Keratinocyte (primary cell): ENCODE results near the gene KHDRBS1. TPM values are rescaled to one million over a fixed set of nuclear protein-coding genes. Genes with fewer than 3 reads are reported as not detected.

Experiments
- DNase-seq: peaks from one replicate; pipeline ENCODE4 v3.0.0-alpha.2; 2011; ENCODE audit warnings: low read depth, missing footprints, low spot score
- FAIRE-seq: peaks from 2 replicates; lab custom pipeline; 2011; peaks lifted over from hg19 to GRCh38; lab: Jason Lieb, UNC
- H2AFZ ChIP-seq: 2 replicates; pipeline ENCODE4 v1.6.0; 2012; ENCODE audit warnings: low read length, control low read depth, inconsistent platforms; ENCODE audit not compliant: control insufficient read depth
- H3K27ac ChIP-seq: 2 replicates; pipeline ENCODE4 v1.5.1; 2011; ENCODE audit warnings: low read length; ENCODE audit not compliant: control insufficient read depth, insufficient read depth
- H3K27me3 ChIP-seq: 3 replicates; pipeline ENCODE4 v1.6.0; 2011; ENCODE audit warnings: low read length; ENCODE audit not compliant: control insufficient read depth, insufficient read depth; ENCODE audit errors: extremely low read depth
- H3K36me3 ChIP-seq, 2 experiments: 2 replicates in 1 of 2; 3 replicates in 1 of 2; pipeline ENCODE4 v1.5.1; 2011; ENCODE audit warnings: low read length in 2 of 2, mild to moderate bottlenecking in 1 of 2; ENCODE audit not compliant: control insufficient read depth in 2 of 2, insufficient read depth in 2 of 2; ENCODE audit errors: extremely low read depth in 1 of 2
- H3K4me1 ChIP-seq: 3 replicates; pipeline ENCODE4 v1.5.1; 2011; ENCODE audit warnings: low read length; ENCODE audit not compliant: control insufficient read depth, insufficient read depth; ENCODE audit errors: extremely low read depth
- H3K4me2 ChIP-seq: 3 replicates; pipeline ENCODE4 v1.6.0; 2011; ENCODE audit warnings: low read depth, low read length; ENCODE audit not compliant: control insufficient read depth, insufficient read depth; ENCODE audit errors: extremely low read depth
- H3K4me3 ChIP-seq, 3 experiments: fragments of 200-600 bp in 1 of 3; sonication (generic) in 1 of 3; 2 replicates in 2 of 3; 3 replicates in 1 of 3; pipeline ENCODE4 v1.5.1; 2011 to 2016; ENCODE audit warnings: low read length in 3 of 3, mild to moderate bottlenecking in 3 of 3, control low read depth in 2 of 3, inconsistent platforms in 1 of 3, low read depth in 1 of 3, mixed read lengths in 1 of 3, mixed run types in 1 of 3, moderate library complexity in 1 of 3; ENCODE audit not compliant: control insufficient read depth in 2 of 3, insufficient read depth in 2 of 3; ENCODE audit errors: extremely low read depth in 1 of 3
- H3K79me2 ChIP-seq: 2 replicates; pipeline ENCODE4 v1.6.0; 2012; ENCODE audit warnings: low read length; ENCODE audit not compliant: control insufficient read depth, insufficient read depth
- H3K9ac ChIP-seq: 3 replicates; pipeline ENCODE4 v1.6.0; 2011; ENCODE audit warnings: low read length; ENCODE audit not compliant: control insufficient read depth, insufficient read depth; ENCODE audit errors: extremely low read depth
- H3K9me1 ChIP-seq: 3 replicates; pipeline ENCODE4 v1.6.0; 2011; ENCODE audit warnings: low read length; ENCODE audit not compliant: control insufficient read depth, insufficient read depth; ENCODE audit errors: extremely low read depth
- H3K9me3 ChIP-seq: 2 replicates; pipeline ENCODE4 v1.5.1; 2012; ENCODE audit warnings: low read depth, low read length; ENCODE audit not compliant: control insufficient read depth
- H4K20me1 ChIP-seq: 3 replicates; pipeline ENCODE4 v1.6.0; 2011; ENCODE audit warnings: low read length; ENCODE audit not compliant: control insufficient read depth, insufficient read depth; ENCODE audit errors: extremely low read depth
- CTCF ChIP-seq, 3 experiments: IDR thresholded peaks in 1 of 3; conservative IDR thresholded peaks in 1 of 3; optimal IDR thresholded peaks in 1 of 3; 2 replicates in 2 of 3; 3 replicates in 1 of 3; pipeline versions ENCODE3 to v1.5.1; 2011; ENCODE audit warnings: low read length in 3 of 3, mild to moderate bottlenecking in 3 of 3, moderate library complexity in 2 of 3, control low read depth in 1 of 3, inconsistent platforms in 1 of 3; ENCODE audit not compliant: insufficient read depth in 2 of 3; ENCODE audit errors: extremely low read depth in 1 of 3
- EZH2 ChIP-seq: IDR thresholded peaks from one replicate; pipeline ENCODE4 v1.6.1; 2012; ENCODE audit warnings: inconsistent platforms, mild to moderate bottlenecking, low read length, moderate library complexity
- dilution Hi-C: fragments of 300-500 bp; cut with MboI; formaldehyde crosslinking; loops from one replicate; pipeline ENCODE4 v1.7.0; 2020; ENCODE audit warnings: low sequenced_read_pairs; ENCODE audit not compliant: extremely low pct_ligation_motif_present
- polyA plus RNA-seq, 5 experiments: library from polyadenylated mRNA; depleted of rRNA in 3 of 5; stranded (reverse) in 3 of 5; stranded (forward) in 1 of 5; unstranded in 1 of 5; fragments of >200 nt; gene quantifications; 1 replicate in 1 of 5; 2 replicates in 3 of 5; 3 replicates in 1 of 5; pipeline versions ENCODE4 v1.2.1 to v1.2.3, GENCODE V29; 2011 to 2012; ENCODE audit warnings: missing spikeins in 2 of 5, low read depth in 1 of 5, low replicate concordance in 1 of 5

The KHDRBS1 gene
- polyA plus RNA-seq, 1 donor (not counting 4 experiments of a cell fraction or from before 2014, with no cell fraction given) = 54.7 TPM

DNA sequence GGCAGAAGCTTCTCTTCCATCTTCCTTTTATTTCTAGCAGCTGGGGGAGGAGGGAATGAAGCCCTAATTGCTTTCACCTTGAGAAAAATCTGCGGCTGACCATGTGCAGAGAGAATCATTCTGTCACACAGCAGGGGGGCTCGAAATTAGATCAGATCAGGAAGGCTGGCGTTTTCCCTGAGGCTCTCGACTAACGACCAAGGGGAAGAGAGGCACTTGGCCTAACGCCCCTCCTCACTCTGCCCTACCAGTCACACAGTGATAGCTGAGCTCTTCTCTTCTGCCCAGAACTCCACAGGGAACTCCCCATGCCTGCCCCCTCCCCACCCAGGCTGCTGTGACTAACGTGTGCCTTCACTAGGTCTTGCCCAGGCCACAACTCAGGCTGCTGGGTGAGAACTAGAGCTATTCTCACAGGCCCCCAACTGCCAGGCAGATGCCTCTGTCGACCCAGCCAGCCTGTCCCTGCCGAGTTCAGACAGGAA is 26.5 kb upstream of the KHDRBS1 start:
- Histone ChIP-seq H3K27me3 (no peaks in the 10 kb centered on the region), H3K4me2 (no peak overlapping the region), H2AFZ (no peak overlapping the region), H3K4me3 (no peak overlapping the region), H3K9ac (no peak overlapping the region), H3K9me3 (no peaks in the 10 kb centered on the region), H3K36me3 (no peaks in the 10 kb centered on the region), H3K4me1 (peaks cover 22% of the 10 kb centered on the region), H4K20me1 (no peaks in the 10 kb centered on the region), H3K79me2 (no peaks in the 10 kb centered on the region), H3K27ac (no peak overlapping the region), H3K9me1 (no peaks in the 10 kb centered on the region)
- TF ChIP-seq EZH2 (no peak), CTCF (optimal IDR thresholded peaks at IDR 0.05 in 1 of 3, IDR thresholded peaks at IDR 0.05 in 1 of 3, conservative IDR thresholded peaks at IDR 0.05 in 1 of 3; ENCODE audit: extremely low read depth in 1 of 3, insufficient read depth in 2 of 3, low read length in 3 of 3) (no peak)
- no peak for DNase-seq
- no peak for FAIRE-seq
- dilution Hi-C loops = no loop called here

GRCh38 chr1:31989964-31990363 is 23.7 kb upstream of the KHDRBS1 start:
- peaks cover 9% of the 10 kb centered on the region for H3K4me1 ChIP-seq
- DNase-seq (no peak), FAIRE-seq (no peak)
- no peaks in the 10 kb centered on the region for H3K9me1 ChIP-seq
- dilution Hi-C loops = no loop called here
- H3K27me3 ChIP-seq = no peaks in the 10 kb centered on the region
- H3K36me3 ChIP-seq = no peaks in the 10 kb centered on the region
- TF ChIP-seq EZH2 (no peak), CTCF (optimal IDR thresholded peaks at IDR 0.05 in 1 of 3, IDR thresholded peaks at IDR 0.05 in 1 of 3, conservative IDR thresholded peaks at IDR 0.05 in 1 of 3; ENCODE audit: extremely low read depth in 1 of 3, insufficient read depth in 2 of 3, low read length in 3 of 3) (no peak)
- H3K9ac ChIP-seq = no peak overlapping the region
- H3K79me2 ChIP-seq = no peaks in the 10 kb centered on the region
- H3K4me2 ChIP-seq = no peak overlapping the region
- H3K4me3 ChIP-seq = no peak overlapping the region
- no peak overlapping the region for H3K27ac ChIP-seq
- no peaks in the 10 kb centered on the region for H3K9me3 ChIP-seq
- no peaks in the 10 kb centered on the region for H4K20me1 ChIP-seq
- H2AFZ ChIP-seq = no peak overlapping the region
